ENCODE measurements around the gene SERPINC1.
"Not testable (repeated sequence)": the region's sequence is repeated elsewhere in the genome, so short reads cannot be mapped to it uniquely, and the experiment has no call there.

Gene SERPINC1

DNA sequence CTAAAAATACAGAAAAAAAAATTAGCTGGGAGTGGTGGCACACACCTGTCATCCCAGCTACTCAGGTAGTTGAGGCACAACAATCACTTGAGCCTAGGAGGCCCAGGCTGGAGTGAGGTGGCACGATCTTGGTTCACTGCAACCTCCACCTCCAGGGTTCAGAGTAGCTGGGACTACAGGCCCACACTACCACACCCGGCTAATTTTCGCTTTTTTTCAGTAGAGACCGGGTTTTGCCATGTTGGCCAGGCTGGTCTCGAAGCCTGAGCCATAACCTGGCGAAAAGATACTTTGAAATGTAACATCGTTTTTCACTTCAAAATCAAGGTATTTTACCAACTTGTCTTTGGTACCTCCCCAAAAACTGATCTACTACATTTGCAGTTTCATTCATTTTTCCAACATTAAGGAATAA is 55.4 kb downstream of the SERPINC1 start:
- Mint-ChIP-seq H3K4me1 (peaks cover 36% of the 10 kb centered on the region), H3K4me3 (no peak overlapping the region)
- peak; percentile 27 for ATAC-seq

DNA sequence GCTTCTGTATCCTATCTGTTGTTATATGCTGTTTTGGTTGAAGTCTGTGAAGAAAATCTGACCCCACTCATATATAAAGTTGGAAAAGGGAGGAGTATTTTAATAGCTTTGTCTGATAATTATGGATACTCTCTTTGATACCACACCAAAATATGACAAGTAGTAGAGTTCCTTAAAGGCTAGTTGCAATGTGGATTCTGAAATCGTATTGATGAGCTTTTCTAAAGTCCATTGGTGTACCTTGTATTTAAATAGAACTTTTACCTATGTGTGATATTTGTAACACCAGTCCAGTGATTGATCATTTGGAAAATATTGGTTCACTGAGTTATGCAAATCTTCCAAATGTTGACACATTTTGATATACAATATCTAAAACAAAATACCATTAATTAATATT is 57.1 kb downstream of the SERPINC1 start:
- Mint-ChIP-seq H3K27me3 (no peaks in the 10 kb centered on the region), H3K4me3 (no peak overlapping the region), H3K27ac (no peak overlapping the region), H3K9me3 (no peaks in the 10 kb centered on the region), H3K4me1 (peaks cover 26% of the 10 kb centered on the region)
- ATAC-seq (no peak), DNase-seq (no peak)

More for the DNA sequence above, 55.4 kb downstream of the SERPINC1 start:
- no peak for DNase-seq
- Mint-ChIP-seq H3K9me3 (no peaks in the 10 kb centered on the region), H3K27ac (peak overlapping the region in 1 of 2 donors; percentile 82), H3K27me3 (no peaks in the 10 kb centered on the region)

DNA sequence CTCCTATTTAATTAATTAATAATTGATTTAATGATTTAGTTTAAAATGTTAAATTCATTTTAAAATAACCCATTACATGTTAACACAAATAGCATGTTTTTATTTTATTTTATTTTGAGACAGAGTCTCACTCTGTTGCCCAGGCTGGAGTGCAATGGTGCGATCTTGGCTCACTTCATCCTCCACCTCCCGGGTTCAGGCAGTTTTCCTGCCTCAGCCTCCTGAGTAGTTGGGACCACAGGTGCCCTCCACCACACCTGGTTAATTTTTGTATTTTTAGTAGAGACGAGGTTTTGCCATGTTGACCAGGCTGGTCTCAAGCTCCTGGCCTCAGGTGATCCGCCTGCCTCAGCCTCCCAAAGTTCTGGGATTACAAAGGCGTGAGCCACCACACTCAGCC is 57.6 kb downstream of the SERPINC1 start:
- H3K4me3 Mint-ChIP-seq, DNase-seq, H3K27ac Mint-ChIP-seq, ATAC-seq, H3K27me3 Mint-ChIP-seq, H3K9me3 Mint-ChIP-seq: not testable (repeated sequence)
- peaks cover 21% of the 10 kb centered on the region for H3K4me1 Mint-ChIP-seq

DNA sequence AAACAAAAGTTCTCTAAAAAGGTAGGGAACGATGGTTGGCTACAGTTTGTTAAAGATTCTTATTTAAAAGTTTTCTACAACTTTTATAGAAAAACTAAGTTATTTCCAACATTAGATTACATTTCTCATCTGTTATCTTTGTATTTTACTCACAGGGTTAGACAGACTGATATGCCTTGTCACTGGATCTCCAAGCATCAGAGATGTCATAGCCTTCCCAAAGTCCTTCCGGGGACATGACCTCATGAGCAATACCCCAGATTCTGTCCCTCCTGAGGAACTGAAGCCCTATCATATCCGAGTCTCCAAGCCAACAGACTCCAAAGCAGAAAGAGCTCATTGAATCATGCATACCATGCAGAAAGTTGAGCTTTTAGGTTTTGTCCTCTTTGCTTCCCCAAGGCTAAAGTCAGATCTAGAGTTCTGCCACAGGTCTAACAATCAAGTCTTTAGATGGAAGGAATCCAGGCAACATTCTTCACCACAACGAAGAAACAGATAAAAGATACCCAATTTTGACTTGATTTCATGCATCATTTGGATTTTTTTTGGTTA is 59.7 kb downstream of the SERPINC1 start:
- Mint-ChIP-seq H3K27me3 (no peaks in the 10 kb centered on the region), H3K4me1 (peaks cover under 1% of the 10 kb centered on the region), H3K27ac (no peak overlapping the region), H3K4me3 (no peak overlapping the region), H3K9me3 (no peaks in the 10 kb centered on the region)
- DNase-seq (no peak), ATAC-seq (no peak)

DNA sequence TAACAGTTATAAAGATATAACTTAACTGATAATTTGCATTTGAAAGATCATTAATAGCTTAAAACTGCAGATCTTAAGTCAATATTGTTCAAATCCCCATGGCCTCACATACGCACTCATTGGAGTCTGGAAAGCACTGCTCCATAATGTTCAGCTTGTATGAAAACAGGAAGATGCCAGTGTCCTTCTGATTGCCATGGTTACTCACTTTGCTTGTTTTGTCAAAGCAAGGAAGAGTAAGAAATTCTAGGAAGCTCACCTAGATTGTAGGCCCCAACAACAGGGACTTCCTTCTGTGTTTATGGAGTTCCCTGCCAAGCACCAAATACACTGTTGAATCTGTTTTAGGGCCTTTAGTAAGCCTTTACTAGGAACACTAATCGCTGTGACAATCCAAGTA is 60.2 kb downstream of the SERPINC1 start:
- Mint-ChIP-seq H3K9me3 (no peaks in the 10 kb centered on the region), H3K4me3 (no peak overlapping the region), H3K4me1 (no peaks in the 10 kb centered on the region), H3K27ac (no peak overlapping the region), H3K27me3 (no peaks in the 10 kb centered on the region)
- ATAC-seq = no peak
- no peak for DNase-seq

DNA sequence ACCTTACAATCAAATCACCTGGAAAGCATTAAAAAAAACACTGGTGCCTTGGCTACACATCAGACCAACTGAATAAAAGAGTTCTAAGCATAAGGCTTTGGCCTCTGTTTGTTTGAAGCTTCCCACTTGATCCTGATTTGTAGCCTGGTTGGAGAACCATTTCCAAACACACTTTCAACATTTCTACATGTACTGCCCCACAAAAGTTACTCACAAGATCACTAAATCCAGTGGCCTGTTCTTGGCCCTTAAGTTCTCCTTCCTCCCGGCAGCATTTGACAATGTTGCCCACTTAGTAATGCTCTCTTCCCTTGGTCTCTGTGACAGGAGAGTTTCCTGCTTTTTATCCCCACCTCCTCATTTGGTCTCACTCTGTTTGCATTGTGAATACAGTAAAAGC is 61.1 kb downstream of the SERPINC1 start:
- Mint-ChIP-seq H3K9me3 (no peaks in the 10 kb centered on the region), H3K27ac (peak overlapping the region; percentile 9 to 78), H3K4me1 (no peaks in the 10 kb centered on the region), H3K27me3 (no peaks in the 10 kb centered on the region), H3K4me3 (no peak overlapping the region)
- ATAC-seq (no peak), DNase-seq (no peak)
